ENCODE measurements around the gene CARD11. TPM values are rescaled to one million over a fixed set of nuclear protein-coding genes. Genes with fewer than 3 reads are reported as not detected.

Gene CARD11
- total and polyA plus RNA-seq, 2 experiments from 2014 or later: 0.15 TPM; not detected in 1

DNA sequence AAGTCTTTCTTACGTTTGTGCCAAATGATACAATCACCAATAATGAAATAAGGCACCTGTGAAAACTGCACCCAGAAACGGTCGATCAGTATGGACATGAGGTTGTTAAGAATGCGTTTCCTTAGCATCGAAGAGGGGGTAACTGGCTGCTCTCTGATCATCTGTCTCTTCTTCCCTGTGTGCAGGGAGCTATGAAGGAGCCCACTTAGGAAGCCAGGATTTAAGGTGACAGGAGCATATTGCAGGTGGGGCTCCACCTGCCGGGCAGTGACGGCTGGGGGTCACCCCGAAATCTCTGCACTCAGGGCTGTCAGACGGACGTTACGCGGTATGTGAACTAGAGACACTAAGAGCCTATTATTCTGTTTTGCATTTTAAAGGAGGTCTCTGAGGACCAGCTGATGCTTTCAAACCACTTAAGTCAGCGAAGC, 64.5 kb downstream of the CARD11 start:
- Histone ChIP-seq H3K27ac (no peak overlapping the region), H3K9me3 (ENCODE audit: low read depth) (no peaks in the 10 kb centered on the region), H3K27me3 (no peaks in the 10 kb centered on the region), H3K4me1 (ENCODE audit: low read depth) (no peaks in the 10 kb centered on the region), H3K4me3 (no peak overlapping the region), H3K36me3 (no peaks in the 10 kb centered on the region)
- no peak for DNase-seq (ENCODE audit: low read depth in 1 of 2, low spot score in 1 of 2)
- TF ChIP-seq, protein P1, sequence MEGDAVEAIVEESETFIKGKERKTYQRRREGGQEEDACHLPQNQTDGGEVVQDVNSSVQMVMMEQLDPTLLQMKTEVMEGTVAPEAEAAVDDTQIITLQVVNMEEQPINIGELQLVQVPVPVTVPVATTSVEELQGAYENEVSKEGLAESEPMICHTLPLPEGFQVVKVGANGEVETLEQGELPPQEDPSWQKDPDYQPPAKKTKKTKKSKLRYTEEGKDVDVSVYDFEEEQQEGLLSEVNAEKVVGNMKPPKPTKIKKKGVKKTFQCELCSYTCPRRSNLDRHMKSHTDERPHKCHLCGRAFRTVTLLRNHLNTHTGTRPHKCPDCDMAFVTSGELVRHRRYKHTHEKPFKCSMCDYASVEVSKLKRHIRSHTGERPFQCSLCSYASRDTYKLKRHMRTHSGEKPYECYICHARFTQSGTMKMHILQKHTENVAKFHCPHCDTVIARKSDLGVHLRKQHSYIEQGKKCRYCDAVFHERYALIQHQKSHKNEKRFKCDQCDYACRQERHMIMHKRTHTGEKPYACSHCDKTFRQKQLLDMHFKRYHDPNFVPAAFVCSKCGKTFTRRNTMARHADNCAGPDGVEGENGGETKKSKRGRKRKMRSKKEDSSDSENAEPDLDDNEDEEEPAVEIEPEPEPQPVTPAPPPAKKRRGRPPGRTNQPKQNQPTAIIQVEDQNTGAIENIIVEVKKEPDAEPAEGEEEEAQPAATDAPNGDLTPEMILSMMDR (IDR thresholded peaks at IDR 0.05; ENCODE audit: low read depth, low read length): no peak

DNA sequence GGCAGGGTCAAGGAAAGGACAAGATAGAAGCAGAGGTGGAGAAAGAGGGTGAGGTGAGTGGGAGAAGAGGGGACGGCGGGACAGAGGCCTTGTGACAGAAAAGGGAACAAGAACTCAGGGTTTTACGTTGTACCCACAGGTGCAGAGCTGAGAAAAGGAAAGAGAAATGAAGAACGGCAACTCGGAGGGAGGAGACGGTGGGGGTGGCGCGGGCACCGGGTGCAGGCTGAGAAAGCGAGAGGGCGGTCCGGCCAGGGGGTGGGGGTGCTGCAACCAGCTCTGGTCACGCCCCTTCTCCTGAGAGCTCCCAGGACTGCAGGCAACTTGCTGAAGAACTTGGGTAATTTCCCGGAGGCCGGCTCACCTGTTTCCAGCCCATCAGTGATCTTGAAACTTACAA, 65.3 kb downstream of the CARD11 start:
- DNase-seq (ENCODE audit: low read depth in 1 of 2, low spot score in 1 of 2): peak; percentile 15 to 49
- H3K4me1 ChIP-seq (ENCODE audit: low read depth): no peaks in the 10 kb centered on the region
- no peaks in the 10 kb centered on the region for H3K36me3 ChIP-seq
- no peak overlapping the region for H3K27ac ChIP-seq
- no peaks in the 10 kb centered on the region for H3K27me3 ChIP-seq
- no peaks in the 10 kb centered on the region for H3K9me3 ChIP-seq (ENCODE audit: low read depth)
- H3K4me3 ChIP-seq: no peak overlapping the region
- TF ChIP-seq, protein P1 (IDR thresholded peaks at IDR 0.05; ENCODE audit: low read depth, low read length): no peak

DNA sequence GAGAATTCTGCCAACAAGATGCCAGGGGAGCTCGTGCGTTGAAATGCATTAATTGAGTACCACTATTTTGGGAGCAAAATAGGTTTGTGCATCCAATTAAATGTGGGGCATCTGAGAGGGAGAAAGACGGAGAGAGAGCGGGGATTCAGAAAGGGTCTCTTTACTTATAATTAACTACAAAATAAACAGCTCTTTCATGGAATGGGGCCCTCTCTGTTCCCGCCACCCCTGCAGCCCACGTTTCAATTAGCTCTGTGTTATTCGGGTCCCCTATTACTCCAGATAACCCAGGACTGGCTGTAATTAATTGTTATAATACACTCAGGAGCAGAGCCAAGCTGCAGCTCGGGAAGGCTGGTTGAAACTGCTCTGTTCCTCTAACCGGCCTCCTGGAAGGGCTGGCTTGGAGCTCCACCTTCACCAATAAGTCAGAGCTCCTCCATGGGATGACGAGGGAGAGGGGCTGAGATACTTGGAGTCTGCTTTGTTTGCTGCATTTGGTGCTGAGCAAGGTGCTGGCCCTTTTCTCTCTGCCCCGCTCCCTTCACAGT, 67.8 kb downstream of the CARD11 start:
- Histone ChIP-seq H3K4me1 (ENCODE audit: low read depth) (no peaks in the 10 kb centered on the region), H3K27ac (no peak overlapping the region), H3K4me3 (no peak overlapping the region), H3K9me3 (ENCODE audit: low read depth) (no peaks in the 10 kb centered on the region), H3K27me3 (no peaks in the 10 kb centered on the region), H3K36me3 (no peaks in the 10 kb centered on the region)
- DNase-seq (ENCODE audit: low read depth in 1 of 2, low spot score in 1 of 2): no peak
- TF ChIP-seq, protein P1 (IDR thresholded peaks at IDR 0.05; ENCODE audit: low read depth, low read length): no peak

DNA sequence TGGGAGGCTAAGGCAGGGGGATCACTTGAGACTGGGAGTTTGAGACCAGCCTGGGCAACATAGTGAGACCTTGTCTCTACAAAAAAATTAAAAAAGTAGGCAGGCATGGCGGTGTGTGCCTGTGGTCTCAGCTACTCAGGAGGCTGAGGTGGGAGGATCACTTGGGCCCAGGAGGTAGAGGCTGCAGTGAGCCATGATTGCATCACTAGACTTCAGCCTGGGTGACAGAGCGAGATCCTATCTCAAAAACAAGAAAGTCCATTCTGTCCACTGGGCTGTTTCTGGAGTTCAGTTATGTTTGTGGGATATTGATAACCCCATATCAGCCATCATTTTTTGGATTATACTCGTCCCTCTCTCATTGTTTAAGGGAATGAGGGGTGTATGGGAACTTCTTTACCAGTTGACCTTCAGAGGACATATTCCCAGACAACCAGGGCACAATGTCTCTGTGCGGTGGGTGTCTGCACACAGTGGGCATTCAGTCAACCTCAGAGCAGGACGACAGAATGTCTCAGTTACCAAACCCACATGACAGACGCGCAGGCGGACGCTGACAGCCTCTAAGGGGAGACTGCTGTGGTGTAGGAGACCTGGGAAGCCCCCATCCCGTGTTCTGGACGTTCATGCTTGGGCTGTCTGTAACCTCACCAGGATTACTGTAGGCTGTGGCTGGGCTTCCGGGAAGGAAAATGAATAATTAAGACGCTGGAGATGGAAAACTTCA, 69.4 kb downstream of the CARD11 start:
- Histone ChIP-seq H3K36me3 (no peaks in the 10 kb centered on the region), H3K4me1 (ENCODE audit: low read depth) (no peaks in the 10 kb centered on the region), H3K4me3 (no peak overlapping the region), H3K27me3 (no peaks in the 10 kb centered on the region), H3K9me3 (ENCODE audit: low read depth) (no peaks in the 10 kb centered on the region), H3K27ac (no peak overlapping the region)
- DNase-seq (ENCODE audit: low read depth in 1 of 2, low spot score in 1 of 2): no peak
- TF ChIP-seq, protein P1 (IDR thresholded peaks at IDR 0.05; ENCODE audit: low read depth, low read length): no peak

DNA sequence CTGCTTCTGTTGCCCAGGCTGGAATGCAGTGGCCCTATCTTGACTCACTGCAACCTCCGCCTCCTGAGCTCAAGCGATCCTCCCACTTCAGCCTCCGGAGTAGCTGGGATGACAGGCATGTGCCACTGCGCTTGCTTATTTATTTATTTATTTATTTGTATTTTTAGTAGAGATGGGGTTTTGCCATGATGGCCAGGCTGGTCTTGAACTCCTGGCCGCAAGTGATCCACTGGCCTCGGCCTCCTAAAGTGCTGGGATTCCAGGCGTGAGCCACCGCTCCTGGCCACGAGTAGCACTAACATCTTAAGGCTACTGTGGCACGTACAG, 70.9 kb downstream of the CARD11 start:
- no peaks in the 10 kb centered on the region for H3K4me1 ChIP-seq (ENCODE audit: low read depth)
- no peaks in the 10 kb centered on the region for H3K27me3 ChIP-seq
- no peak overlapping the region for H3K27ac ChIP-seq
- no peak overlapping the region for H3K4me3 ChIP-seq
- H3K36me3 ChIP-seq: no peaks in the 10 kb centered on the region
- no peak for DNase-seq (ENCODE audit: low read depth in 1 of 2, low spot score in 1 of 2)
- H3K9me3 ChIP-seq (ENCODE audit: low read depth): no peaks in the 10 kb centered on the region
- TF ChIP-seq, protein P1 (IDR thresholded peaks at IDR 0.05; ENCODE audit: low read depth, low read length): no peak

All from cardiac muscle cell (in vitro differentiated cells and primary cell).